ENCODE data around the gene PTGES3L.
"Not testable (repeated sequence)": the region's sequence is repeated elsewhere in the genome, so short reads cannot be mapped to it uniquely, and the experiment has no call there.

PTGES3L gene

GRCh38 chr17:42989726-42990652 is 10.1 kb upstream of the PTGES3L start:
- DNase-seq = no peak
- in situ Hi-C loops (cut with MboI; ENCODE audit: low pct_unique_long_range_greater_than_20kb, low sequenced_read_pairs) = no loop called here

DNA sequence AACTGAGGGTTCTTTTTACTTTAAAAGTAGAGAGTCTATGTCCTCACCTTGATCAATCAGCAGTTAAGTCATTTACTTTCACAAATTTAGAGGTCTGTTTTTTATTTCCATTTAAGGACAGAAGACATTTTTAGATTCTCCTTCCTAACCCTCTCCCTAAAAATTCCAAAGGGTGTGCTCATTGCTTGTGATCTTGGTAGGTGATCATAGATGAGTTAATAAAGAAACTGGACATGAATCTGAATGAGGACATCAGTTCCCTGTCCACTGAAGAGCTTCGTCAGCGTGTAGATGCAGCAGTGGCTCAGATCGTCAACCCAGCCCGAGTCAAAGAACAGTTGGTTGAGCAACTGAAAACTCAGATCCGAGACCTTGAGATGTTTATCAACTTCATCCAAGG is 9.3 kb upstream of the PTGES3L start:
- DNase-seq = no peak
- in situ Hi-C loops (cut with MboI; ENCODE audit: low pct_unique_long_range_greater_than_20kb, low sequenced_read_pairs) = no loop called here

- in situ Hi-C loops (cut with MboI; ENCODE audit: low pct_unique_long_range_greater_than_20kb, low sequenced_read_pairs) = no loop called here
- DNase-seq = peak; percentile 84
Measured at GRCh38 chr17:42985225-42985624, 5.3 kb upstream of the PTGES3L start.

DNA sequence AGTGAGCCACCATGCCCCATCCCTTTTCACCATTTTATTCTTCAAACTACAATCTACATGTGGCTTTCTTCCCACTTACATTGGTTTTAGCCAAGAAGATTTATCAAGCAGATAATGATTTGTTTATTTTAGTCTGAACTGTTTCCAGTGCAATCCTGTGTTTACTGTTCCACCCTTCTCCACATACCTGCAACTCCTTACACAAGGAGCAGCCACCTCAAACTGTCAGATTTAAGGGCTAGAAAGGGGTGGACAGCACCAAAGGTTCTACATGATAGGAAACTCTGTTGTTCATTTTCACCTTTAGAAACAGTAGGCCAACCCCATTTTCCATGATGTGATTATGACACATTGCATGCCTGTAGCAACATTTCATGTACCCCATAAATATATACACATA is 2.4 kb upstream of the PTGES3L start:
- in situ Hi-C loops (cut with MboI; ENCODE audit: low pct_unique_long_range_greater_than_20kb, low sequenced_read_pairs) = no loop called here
- DNase-seq = no peak

GRCh38 chr17:42980766-42981397 is 1.0 kb upstream of the PTGES3L start:
- in situ Hi-C loops (cut with MboI; ENCODE audit: low pct_unique_long_range_greater_than_20kb, low sequenced_read_pairs) = no loop called here
- peak; percentile 33 for DNase-seq

GRCh38 chr17:42980274-42980765 is 440 bp upstream of the PTGES3L start, which contains the start of gene RUNDC1:
Gene RUNDC1 (plus strand): TSS chr17:42980565. CDS start chr17:42980577, 12 bp downstream.
- DNase-seq = peak; percentile 90
- in situ Hi-C loops (cut with MboI; ENCODE audit: low pct_unique_long_range_greater_than_20kb, low sequenced_read_pairs) = no loop called here

GRCh38 chr17:42975701-42976100 is 4.2 kb downstream of the PTGES3L start:
- in situ Hi-C loops (cut with MboI; ENCODE audit: low pct_unique_long_range_greater_than_20kb, low sequenced_read_pairs); DNase-seq: not testable (repeated sequence)

DNA sequence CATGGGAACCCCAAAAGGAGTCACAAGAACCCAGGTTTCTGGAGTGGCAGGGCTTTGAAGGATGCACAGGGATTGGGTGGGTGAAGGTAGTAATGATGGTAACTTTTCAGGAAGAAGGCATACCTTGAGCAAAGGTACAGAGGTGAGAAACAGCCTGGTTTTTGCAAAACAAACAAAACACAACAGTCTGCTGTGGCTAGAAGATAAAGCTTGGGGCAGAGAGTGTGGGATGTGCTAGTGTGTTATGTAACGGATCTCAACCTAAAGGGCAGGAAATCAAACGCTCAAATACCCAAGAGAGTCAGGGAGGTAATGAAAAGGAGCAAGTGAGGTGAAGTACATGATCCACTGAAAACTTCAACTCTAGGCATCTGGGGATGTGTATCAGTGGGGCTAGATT is 4.6 kb downstream of the PTGES3L start:
- DNase-seq = no peak
- in situ Hi-C loops (cut with MboI; ENCODE audit: low pct_unique_long_range_greater_than_20kb, low sequenced_read_pairs) = no loop called here

- in situ Hi-C loops (cut with MboI; ENCODE audit: low pct_unique_long_range_greater_than_20kb, low sequenced_read_pairs) = not testable (repeated sequence)
Measured at GRCh38 chr17:42973323-42973722, 6.6 kb downstream of the PTGES3L start.

GRCh38 chr17:42971589-42971988 is 8.3 kb downstream of the PTGES3L start:
- DNase-seq = no peak
- in situ Hi-C loops (cut with MboI; ENCODE audit: low pct_unique_long_range_greater_than_20kb, low sequenced_read_pairs) = no loop called here

More at GRCh38 chr17:42973323-42973722, 6.6 kb downstream of the PTGES3L start:
- DNase-seq = not testable (repeated sequence)

DNA sequence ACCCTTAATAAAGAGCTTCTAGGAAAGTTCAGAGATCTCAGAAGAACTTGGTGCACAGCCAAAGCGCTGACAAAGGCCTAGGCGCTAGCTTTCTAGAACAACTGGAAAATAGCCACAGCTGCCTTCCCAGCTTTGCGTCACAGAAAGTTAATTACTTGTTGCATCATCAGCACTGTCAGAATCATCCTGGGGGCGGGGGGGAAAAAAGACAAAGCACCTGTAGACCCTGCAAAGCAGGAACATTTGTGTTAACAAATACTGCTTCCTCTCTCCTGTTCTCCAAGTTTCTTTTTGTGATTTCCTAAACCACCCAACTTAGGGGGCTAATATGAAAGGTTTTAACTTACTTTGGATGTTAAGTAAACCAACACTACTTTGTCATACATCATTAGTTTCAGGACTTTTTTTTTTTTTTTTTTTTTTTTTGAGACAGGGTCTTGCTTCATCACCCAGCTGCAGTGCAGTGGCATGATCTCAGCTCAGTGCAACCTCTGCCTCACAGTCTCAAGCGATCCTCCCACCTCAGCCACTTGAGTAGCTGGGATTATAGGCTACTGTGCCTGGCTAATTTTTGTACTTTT is 10.8 kb downstream of the PTGES3L start:
- in situ Hi-C loops (cut with MboI; ENCODE audit: low pct_unique_long_range_greater_than_20kb, low sequenced_read_pairs) = no loop called here
- peak; percentile 38 for DNase-seq

DNA sequence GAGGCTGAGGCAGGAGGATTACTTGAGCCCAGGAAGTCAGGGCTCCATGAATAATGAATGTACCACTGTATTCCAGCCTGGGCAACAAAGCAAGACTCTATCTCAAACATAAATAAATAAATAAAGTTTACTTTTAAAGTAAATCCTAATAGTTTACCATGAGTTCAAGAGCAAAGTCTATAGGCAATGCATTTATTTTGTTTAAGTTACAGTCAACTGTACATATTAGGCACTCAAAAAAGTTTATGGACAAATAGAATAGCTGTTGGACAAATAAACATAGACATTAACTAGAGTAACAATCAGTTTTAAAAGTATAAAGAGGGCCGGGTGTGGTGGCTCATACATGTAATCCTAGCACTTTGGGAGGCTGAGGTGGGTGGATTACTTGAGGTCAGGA is 12.0 kb downstream of the PTGES3L start:
- DNase-seq = no peak
- in situ Hi-C loops (cut with MboI; ENCODE audit: low pct_unique_long_range_greater_than_20kb, low sequenced_read_pairs) = no loop called here

DNA sequence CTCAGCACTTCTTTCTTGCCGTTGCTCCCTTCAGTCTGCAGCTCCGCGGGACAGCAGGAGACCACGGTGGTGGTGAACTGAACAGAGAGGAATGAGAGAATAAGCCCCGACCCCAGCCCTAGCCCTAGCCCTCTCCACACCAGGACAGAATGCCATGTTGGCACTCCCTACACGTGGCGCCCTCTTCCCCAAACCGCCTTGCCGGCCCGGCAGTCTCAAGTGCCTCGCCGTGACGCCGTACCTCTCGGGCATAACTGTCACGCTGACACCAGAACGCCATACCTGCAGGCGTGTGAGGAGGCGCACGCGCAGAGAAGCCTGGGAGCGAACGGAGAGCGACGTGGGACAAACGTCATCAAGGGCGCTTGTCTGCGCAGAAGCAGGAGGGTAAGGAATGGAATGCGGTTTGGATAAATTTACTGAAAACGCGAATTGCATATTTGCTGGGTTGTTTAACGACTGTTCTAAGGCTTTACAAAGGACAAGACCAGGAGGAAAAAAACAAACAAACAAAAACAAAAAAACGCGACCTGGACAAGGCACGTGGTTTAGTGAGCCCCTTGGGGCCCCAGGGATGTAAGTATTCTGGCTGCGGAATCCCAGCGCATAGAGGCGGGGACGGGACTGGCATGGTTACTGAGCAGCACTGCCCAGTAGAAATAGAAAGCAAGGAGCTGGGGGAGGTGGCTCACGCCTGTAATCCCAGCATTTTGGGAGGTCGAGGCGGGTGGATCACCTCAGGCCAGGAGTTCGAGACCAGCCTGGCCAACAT is 15.5 kb downstream of the PTGES3L start, which contains the start of gene AARSD1:
AARSD1 (minus strand) TSS at position 294 of the 772 bp plus-strand sequence; CDS start at position 280, 14 bp downstream.
- in situ Hi-C loops (cut with MboI; ENCODE audit: low pct_unique_long_range_greater_than_20kb, low sequenced_read_pairs) = no loop called here
- peak; percentile 94 for DNase-seq

GRCh38 chr17:42953669-42954068 is 26.2 kb downstream of the PTGES3L start:
- in situ Hi-C loops (cut with MboI; ENCODE audit: low pct_unique_long_range_greater_than_20kb, low sequenced_read_pairs) = loop anchor here (10.0 kb wide), 1 partner anchor 61 kb away; no protein-coding TSS in a partner anchor
- DNase-seq = no peak

DNA sequence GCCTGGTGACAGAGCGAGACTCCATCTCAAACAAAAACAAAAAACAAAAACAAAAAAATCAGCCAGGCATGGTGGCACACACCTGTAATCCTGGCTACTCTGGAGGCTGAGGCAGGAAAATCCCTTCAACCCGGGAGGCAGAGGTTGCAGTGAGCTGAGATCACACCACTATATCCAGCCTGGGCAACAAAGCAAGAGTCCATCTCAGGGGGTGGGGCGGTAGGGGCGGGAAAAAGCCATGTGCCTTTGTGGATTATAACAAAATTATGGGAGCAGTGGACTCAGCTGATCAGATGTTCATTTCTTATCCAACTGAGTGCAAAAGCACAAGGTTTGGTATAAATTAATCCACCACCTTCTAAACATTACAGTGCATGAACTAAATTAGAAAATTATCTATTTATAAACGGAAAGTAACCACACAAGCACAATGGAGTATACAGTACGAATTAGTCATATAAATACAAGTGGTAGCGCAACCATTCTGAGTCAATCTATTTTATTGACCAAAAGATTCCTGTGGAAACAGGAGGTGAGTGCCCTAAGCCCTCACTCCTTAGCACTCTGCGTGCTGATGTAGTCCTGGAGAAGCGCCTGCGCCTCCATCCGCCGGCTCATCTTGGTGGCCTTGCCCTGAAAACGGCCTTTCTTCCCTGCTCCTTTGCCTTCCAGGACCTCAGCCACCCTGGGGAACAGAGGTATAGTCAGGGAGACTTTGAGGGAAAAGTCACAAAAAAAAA is 29.7 kb downstream of the PTGES3L start:
- no peak for DNase-seq

GRCh38 chr17:42946812-42947211 is 33.1 kb downstream of the PTGES3L start:
- DNase-seq = no peak
- in situ Hi-C loops (cut with MboI; ENCODE audit: low pct_unique_long_range_greater_than_20kb, low sequenced_read_pairs) = loop anchor here (25.0 kb wide), 2 partner anchors 110 to 360 kb away; partner anchors contain the start of genes AOC2, PSMC3IP and PSME3

More for the DNA sequence above, 29.7 kb downstream of the PTGES3L start:
- in situ Hi-C loops (cut with MboI; ENCODE audit: low pct_unique_long_range_greater_than_20kb, low sequenced_read_pairs) = loop anchor here (10.0 kb wide), 1 partner anchor 65 kb away; no protein-coding TSS in a partner anchor

GRCh38 chr17:42944211-42944610 is 35.7 kb downstream of the PTGES3L start:
- DNase-seq = no peak
- in situ Hi-C loops (cut with MboI; ENCODE audit: low pct_unique_long_range_greater_than_20kb, low sequenced_read_pairs) = loop anchor here (25.0 kb wide), 2 partner anchors 107 to 357 kb away; partner anchors contain the start of genes AOC2, PSMC3IP and PSME3

All from KBM-7 (cell line).